Left ventricle myocardium inferior (tissue), 1 donor: ENCODE data around the gene RABEP1. TPM values are rescaled to one million over a fixed set of nuclear protein-coding genes. Genes with fewer than 3 reads are reported as not detected.
A peak's percentile ranks its signal among the peaks of the same experiment; 100 is the strongest.

ENCODE experiments used
- DNase-seq: peaks from one replicate; pipeline ENCODE4 v3.0.0-alpha.2; 2020
- H3K27ac ChIP-seq: fragments of 200-600 bp; replicated peaks from 2 replicates; pipeline ENCODE4 v1.8.0; 2021
- H3K27me3 ChIP-seq: fragments of 200-600 bp; 2 replicates; pipeline ENCODE4 v1.8.0; 2021; ENCODE audit warnings: low read depth
- H3K36me3 ChIP-seq: fragments of 200-600 bp; 2 replicates; pipeline ENCODE4 v1.8.0; 2021
- H3K4me1 ChIP-seq: fragments of 200-600 bp; 2 replicates; pipeline ENCODE4 v1.8.0; 2021
- H3K4me3 ChIP-seq: fragments of 200-600 bp; 2 replicates; pipeline ENCODE4 v1.8.0; 2021; ENCODE audit warnings: mild to moderate bottlenecking, moderate library complexity
- H3K9me3 ChIP-seq: fragments of 200-600 bp; replicated peaks from 2 replicates; pipeline ENCODE4 v1.8.0; 2021
- CTCF ChIP-seq: fragments of 200-600 bp; IDR thresholded peaks from 2 replicates; pipeline ENCODE4 v1.8.0; 2021; ENCODE audit warnings: antibody characterized with exemption, mild to moderate bottlenecking, borderline replicate concordance
- intact Hi-C: fragments of 100-400 bp; cut with micrococcal nuclease; formaldehyde crosslinking; loops from one replicate; pipeline ENCODE4 v1.11.0; 2022
- total RNA-seq: library from RNA; stranded (reverse); fragmentation: NEBNext Ultra II Directional; extraction: Animal tissue kit (Norgen Biotek cat#: 25700); gene quantifications from one replicate; pipeline ENCODE4 v1.2.1, GENCODE V29; 2021
- donor health status: DM: no; HTN: yes; CAD: no; lungs with severe emphysema.

The RABEP1 gene
- total RNA-seq, 1 donor from 2014 or later = 60.6 TPM

DNA sequence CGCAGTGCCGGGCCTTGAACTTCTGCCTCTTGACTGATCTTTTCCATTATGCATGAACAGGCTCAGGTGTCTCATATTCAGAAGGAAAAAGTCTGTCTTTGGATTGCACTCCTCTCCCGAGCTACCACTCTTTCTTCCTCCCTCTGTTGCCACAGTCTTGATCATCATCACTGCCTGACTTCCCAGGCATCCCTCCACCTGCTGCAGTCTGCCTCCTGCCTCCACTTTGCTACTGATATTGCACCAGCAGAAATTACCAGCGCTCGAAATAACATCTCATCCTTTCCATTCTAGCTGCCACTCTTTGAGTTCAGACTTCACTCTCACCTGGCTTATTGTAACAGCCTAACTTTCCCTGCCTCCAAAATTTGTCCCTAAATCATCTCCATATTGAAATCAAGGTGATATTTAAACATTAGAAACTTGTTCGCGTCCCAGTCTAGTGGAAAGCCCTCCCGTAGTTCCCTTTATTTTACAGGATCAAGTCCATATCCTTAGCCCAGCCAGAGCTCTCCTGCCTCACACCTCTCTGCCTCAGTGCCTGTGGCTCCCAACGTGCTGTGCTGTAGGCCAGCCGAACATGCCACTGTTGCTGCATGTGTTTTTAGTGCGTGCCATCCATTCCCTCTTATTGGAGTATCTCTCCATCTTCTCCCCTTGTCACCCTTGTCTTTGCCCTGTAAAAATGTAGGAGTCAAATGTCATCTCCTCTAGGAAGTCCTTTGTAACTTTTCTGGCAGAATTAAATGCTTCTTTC is 97.4 kb downstream of the RABEP1 start:
- H3K36me3 ChIP-seq = peaks cover 100% of the 10 kb centered on the region
- H3K9me3 ChIP-seq = no peaks in the 10 kb centered on the region
- no peaks in the 10 kb centered on the region for H3K4me1 ChIP-seq
- H3K4me3 ChIP-seq = no peak overlapping the region
- no peaks in the 10 kb centered on the region for H3K27me3 ChIP-seq
- TF ChIP-seq CTCF = no peak
- no peak for DNase-seq
- H3K27ac ChIP-seq = no peak overlapping the region
- intact Hi-C loops = no loop called here

GRCh38 chr17:5380491-5381135 is 98.5 kb downstream of the RABEP1 start:
- no peaks in the 10 kb centered on the region for H3K9me3 ChIP-seq
- no peak overlapping the region for H3K27ac ChIP-seq
- intact Hi-C loops = no loop called here
- no peak for TF ChIP-seq CTCF
- no peak for DNase-seq
- peaks cover 100% of the 10 kb centered on the region for H3K36me3 ChIP-seq
- no peaks in the 10 kb centered on the region for H3K27me3 ChIP-seq
- H3K4me1 ChIP-seq = no peaks in the 10 kb centered on the region
- H3K4me3 ChIP-seq = no peak overlapping the region

- intact Hi-C loops = no loop called here
- Histone ChIP-seq H3K27ac (no peak overlapping the region), H3K4me3 (no peak overlapping the region)
Measured at GRCh38 chr17:5381542-5381941, 99.5 kb downstream of the RABEP1 start.

DNA sequence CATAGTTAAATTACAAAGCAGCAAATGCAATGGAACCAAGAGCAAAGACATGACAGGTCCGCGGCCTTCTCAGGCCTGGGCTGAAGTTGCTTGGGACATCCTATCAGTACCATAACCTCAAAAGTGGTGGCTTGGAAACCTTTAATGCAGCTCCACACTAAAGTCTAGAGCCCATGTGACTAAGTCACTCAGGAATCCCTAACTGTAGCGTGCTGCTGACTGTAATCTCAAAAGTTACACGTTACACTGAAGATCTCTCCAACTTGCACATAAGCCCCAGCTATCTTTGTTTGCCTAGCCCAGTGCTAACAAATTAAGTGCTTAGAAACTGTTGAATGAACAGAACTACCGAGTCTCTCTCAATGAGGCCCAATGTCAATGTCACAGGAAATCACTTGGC is 109.6 kb downstream of the RABEP1 start:
- H3K4me1 ChIP-seq = no peaks in the 10 kb centered on the region
- peaks cover 96% of the 10 kb centered on the region for H3K36me3 ChIP-seq
- no peak overlapping the region for H3K4me3 ChIP-seq
- H3K27me3 ChIP-seq = no peaks in the 10 kb centered on the region
- TF ChIP-seq CTCF = no peak
- H3K27ac ChIP-seq = peak overlapping the region; percentile 6
- no peak for DNase-seq
- H3K9me3 ChIP-seq = no peaks in the 10 kb centered on the region
- intact Hi-C loops = no loop called here

More at GRCh38 chr17:5381542-5381941, 99.5 kb downstream of the RABEP1 start:
- no peak for DNase-seq
- TF ChIP-seq CTCF = no peak
- Histone ChIP-seq H3K4me1 (no peaks in the 10 kb centered on the region), H3K27me3 (no peaks in the 10 kb centered on the region), H3K36me3 (peaks cover 100% of the 10 kb centered on the region), H3K9me3 (no peaks in the 10 kb centered on the region)

GRCh38 chr17:5396612-5397011 is 114.5 kb downstream of the RABEP1 start:
- Histone ChIP-seq H3K27ac (no peak overlapping the region), H3K4me3 (no peak overlapping the region), H3K27me3 (no peaks in the 10 kb centered on the region), H3K36me3 (peaks cover 98% of the 10 kb centered on the region), H3K4me1 (no peaks in the 10 kb centered on the region), H3K9me3 (no peaks in the 10 kb centered on the region)
- no peak for DNase-seq
- intact Hi-C loops = no loop called here
- no peak for TF ChIP-seq CTCF
